Stimulated activated CD4-positive, alpha-beta T cell treated with anti-CD3 and anti-CD28 coated beads, TNF-alpha, amount 100 ng/mL, for 4 hours (primary cell): ENCODE data around the gene SERGEF.

ENCODE experiments used
- DNase-seq, 3 experiments: peaks; one replicate each; pipeline ENCODE4 v3.0.0-alpha.2; 2020; ENCODE audit warnings: low read depth in 3 of 3

Gene SERGEF

DNA sequence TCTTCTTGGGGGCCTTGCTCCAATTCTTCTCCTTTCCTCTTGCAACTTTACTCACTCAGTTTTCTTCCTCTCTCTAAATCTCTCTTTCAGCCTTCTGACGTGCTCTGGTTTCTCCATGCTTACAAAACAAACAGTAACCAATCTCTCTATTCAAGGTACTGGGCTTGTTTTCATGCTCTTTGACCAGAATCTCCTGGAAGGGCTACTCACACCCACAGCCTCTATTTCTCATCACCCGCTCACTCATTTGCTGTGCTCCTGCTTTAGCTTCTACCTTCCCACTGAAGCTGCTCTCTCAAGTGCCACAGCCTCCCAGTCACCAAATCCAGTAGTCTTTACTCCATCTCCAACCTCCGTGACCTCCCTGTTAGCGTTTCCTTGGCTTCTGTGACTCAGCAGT, 60.4 kb downstream of the SERGEF start:
- no peak for DNase-seq

- DNase-seq = no peak
Measured at GRCh38 chr11:17951685-17952388, 61.0 kb downstream of the SERGEF start.

DNA sequence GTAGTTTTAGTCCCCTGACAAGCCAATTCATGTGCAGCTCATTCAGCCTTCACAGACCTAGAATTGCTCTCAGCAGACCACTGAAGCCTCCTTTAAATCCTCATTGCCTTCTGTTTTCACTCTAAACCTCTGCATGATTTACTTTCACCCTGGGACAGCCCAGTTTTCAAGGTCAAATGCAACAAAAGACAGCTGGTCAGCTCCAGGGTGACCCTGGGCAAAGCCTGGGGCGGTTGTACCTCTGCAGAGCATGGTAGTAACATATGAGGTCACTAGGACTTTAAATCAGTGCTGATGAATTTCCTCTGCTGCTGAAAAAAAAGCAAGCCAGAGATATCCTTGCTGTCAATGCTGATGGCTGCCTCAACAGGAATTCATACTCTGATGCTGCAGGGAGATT, 62.2 kb downstream of the SERGEF start:
- no peak for DNase-seq

- no peak for DNase-seq
Measured at GRCh38 chr11:17948296-17948695, 64.6 kb downstream of the SERGEF start.

- no peak for DNase-seq
Measured at GRCh38 chr11:17939542-17939941, 73.3 kb downstream of the SERGEF start.

DNA sequence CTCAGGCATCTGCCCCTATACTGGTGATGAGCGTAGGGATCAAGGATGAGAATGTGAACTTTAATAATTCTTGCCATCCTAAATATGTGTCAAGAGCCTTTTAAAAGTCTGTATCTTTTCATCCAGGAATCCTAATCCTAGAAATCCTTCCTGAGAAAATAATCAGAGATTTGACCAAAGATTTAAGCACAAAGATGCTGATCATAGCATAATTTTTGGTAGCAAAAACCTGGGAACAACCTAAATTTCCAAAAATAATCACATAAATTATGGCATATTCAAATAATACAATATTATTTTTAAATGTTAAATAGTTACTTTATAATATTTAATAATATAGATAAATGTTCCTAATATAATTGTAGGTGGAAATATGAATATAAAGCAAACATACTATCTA, 76.1 kb downstream of the SERGEF start:
- DNase-seq = no peak

DNA sequence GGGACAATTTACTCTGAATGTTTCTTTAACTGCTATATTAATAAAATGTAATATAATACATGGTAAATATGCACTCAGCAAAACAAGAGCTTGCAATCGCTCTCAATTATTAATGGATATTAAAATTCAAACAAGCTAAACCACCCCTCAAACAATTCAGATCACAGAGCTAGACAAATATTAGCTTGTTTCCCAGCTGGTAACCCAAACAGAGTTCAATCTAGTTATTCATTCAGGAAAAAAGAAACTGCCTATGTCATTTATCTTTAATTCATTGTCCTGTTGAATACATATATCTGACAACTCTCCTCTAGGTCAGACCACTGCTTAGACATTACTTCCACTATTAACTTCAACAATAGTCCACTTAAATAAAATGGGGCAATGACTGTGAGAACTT, 78.7 kb downstream of the SERGEF start:
- no peak for DNase-seq

- no peak for DNase-seq
Measured at GRCh38 chr11:17933708-17934107, 79.1 kb downstream of the SERGEF start.

DNA sequence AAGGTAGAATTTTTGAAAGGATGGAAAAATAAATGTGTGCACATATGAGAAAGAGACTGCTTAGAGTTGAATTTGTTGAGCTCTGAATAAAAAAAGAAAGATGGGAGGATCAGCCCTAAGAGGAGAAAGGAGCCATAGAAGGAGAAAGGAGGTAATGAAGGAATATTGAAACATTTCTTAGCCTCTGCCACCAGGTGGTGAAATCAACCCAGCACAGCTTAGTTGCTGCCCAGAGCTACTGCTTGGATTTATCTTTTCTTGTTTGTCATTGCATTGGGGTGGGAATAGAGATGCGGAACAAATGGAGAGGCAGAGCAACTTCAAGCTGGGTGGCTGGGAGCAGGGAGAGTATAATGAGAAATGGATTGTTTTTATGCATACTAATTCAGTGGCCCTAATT, 80.4 kb downstream of the SERGEF start:
- DNase-seq = no peak

DNA sequence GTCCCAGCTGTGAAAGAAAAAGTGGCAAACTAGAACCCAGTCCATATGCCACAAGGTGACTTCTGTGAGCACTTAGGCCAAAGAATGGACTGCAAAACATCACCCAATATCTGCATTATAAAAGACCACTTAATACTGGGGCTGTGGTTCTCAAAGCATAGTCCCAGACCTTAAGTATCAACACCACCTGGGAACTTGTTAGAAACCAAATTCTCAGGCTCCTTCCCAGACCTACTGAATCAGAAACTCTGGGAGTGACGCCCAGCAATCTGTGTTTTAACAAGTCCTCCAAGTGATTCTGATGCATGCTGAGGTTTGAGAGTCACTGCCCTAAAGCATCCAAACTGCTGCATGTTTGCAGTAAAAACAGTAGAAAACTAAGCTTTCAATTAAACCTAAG, 81.3 kb downstream of the SERGEF start:
- no peak for DNase-seq

GRCh38 chr11:17930544-17931125, 82.2 kb downstream of the SERGEF start:
- DNase-seq = no peak

GRCh38 chr11:17929171-17929570, 83.7 kb downstream of the SERGEF start:
- no peak for DNase-seq

GRCh38 chr11:17927681-17928343, 85.0 kb downstream of the SERGEF start:
- DNase-seq = no peak

DNA sequence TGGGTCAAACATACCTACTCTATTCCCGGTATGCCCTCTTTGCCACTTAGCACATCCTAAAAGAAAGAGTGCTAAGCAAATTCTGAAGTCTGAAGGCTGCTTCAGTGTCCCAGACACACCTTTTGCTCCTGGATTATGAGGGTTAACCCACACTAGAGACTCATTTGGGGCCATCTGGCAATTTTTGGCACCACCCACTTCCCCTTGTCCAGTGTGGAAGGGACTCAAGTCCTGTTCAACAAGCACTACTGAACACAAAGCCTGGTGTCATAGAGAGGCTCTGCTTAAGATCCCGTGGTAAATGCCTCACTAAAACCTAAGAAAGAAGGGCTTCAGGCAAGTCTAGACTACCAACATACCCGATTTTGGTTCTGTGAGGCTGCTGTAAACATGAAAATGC, 85.8 kb downstream of the SERGEF start:
- no peak for DNase-seq

DNA sequence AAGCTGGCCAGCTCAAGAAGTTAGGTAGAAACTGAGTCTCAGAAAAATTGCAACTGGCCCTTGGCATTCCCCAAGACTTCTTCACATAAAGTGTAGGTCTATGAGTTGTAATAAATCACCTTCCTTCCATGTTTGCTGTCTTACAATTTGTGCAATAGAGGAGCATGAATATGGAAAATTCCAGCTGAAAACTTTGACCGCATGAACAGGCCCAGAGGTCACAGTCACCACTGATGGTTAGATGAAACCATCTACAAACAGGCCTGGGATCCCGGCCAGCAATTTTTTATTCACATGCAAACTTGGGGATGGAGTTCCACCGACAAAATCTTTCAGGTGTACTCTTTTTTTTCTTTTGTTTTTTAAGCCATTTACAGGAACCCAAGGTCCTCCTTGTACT, 88.1 kb downstream of the SERGEF start:
- DNase-seq = no peak

- DNase-seq = no peak
Measured at GRCh38 chr11:17923217-17923616, 89.6 kb downstream of the SERGEF start.

- DNase-seq = no peak
Measured at GRCh38 chr11:17922416-17922788, 90.4 kb downstream of the SERGEF start.

DNA sequence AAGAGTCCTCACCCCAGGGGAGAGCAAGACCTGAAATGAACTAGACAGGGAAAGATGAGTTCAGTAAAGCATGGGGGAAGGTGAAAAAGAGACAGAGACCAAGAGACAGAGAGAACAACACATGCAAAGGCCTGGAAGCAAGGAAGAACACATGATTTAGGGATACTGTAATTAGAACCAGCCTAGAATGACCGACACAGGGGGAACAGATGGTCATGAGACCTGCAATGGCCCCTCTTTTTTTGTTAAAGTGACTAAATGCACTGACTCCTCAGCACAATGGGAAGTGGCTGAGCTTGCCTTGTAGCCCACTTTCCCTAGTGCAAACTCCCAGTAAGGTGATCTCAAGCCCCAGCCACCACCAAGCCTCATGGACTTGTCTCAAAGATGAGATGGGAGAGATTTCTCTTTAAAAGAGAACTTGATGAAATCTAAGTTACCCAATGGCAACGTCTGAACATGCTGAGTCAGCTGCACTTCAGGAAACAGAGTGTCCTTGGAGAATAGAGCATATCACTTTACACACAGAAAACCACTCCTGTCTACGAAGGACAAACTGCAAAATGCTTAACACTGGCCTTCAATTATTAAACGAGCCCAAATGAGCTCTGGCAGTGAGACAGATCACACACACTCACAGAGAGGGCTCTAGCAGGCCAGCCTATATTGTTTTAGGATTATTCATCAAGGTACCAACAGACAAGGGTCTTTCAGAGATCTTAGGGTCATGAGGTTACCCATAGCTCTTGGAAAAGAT, 91.0 kb downstream of the SERGEF start:
- DNase-seq = no peak

DNA sequence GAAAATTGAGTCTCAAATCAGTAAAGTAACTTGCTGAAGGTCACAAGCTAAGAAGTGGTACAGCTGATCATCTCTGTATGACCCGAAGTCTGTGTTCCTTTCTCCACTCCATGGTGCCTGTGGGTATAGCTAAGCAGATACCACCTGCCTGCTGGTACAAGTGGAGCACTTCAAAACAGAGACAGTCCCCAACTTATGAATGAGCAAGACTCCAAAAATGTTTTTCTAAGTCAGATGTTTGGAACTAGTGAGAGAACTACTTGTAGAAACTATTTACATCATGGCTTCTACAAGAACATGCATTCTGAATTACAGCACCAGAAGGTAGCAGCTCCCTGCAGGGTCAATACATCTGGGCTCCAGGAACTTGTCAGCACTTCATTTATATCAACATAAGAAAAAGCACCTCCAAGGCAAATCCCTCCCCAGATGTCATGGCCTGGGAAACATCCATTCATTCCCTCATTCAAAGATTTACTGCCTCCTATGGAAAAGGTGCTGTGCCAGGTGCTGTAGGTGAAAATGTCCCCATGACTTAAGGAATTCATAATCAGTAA, 94.7 kb downstream of the SERGEF start:
- DNase-seq = no peak

GRCh38 chr11:17917556-17917955, 95.3 kb downstream of the SERGEF start:
- no peak for DNase-seq

GRCh38 chr11:17915500-17916143, 97.2 kb downstream of the SERGEF start:
- DNase-seq = no peak

- DNase-seq = no peak
Measured at GRCh38 chr11:17914957-17915356, 97.9 kb downstream of the SERGEF start.
